Endothelial cell of umbilical vein (primary cell): Measurements from ENCODE around the gene RNU7-1. TPM values are rescaled to one million over a fixed set of nuclear protein-coding genes. Genes with fewer than 3 reads are reported as not detected.

Experiments
- BruUV-seq: library from RNA; stranded (reverse); fragments of 400-500 nt; replicated peaks from 2 replicates; lab custom pipeline; 2021; lab: Mats Ljungman, UMichigan
- CTCF ChIA-PET: fragments of 300-600, 350-600 bp; sonication (Branson Sonifier 250); formaldehyde crosslinking; loops from one replicate; lab custom pipeline; 2021; ENCODE audit warnings: antibody characterized with exemption, inconsistent platforms; lab: Charles Lee
- POLR2A ChIA-PET: fragments of 300-600, 350-600 bp; sonication (Branson Sonifier 250); formaldehyde crosslinking; loops from one replicate; lab custom pipeline; 2021; ENCODE audit warnings: antibody characterized with exemption, inconsistent platforms; lab: Charles Lee
- DNase-seq: peaks from one replicate; pipeline ENCODE4 v3.0.0-alpha.2; 2011; ENCODE audit warnings: low read depth, low spot score
- FAIRE-seq: peaks from 2 replicates; lab custom pipeline; 2011; peaks lifted over from hg19 to GRCh38; lab: Jason Lieb, UNC
- H2AFZ ChIP-seq: 2 replicates; pipeline ENCODE4 v1.6.0; 2012; ENCODE audit warnings: low read depth, low read length, control low read depth, inconsistent platforms
- H3K27ac ChIP-seq: 2 replicates; pipeline ENCODE4 v1.5.1; 2011; ENCODE audit warnings: low read depth, mild to moderate bottlenecking, control low read depth, low read length, moderate library complexity; ENCODE audit not compliant: insufficient read depth
- H3K27me3 ChIP-seq, 2 experiments: 2 replicates each; pipeline versions ENCODE4 v1.6.0 to v1.6.1; 2011; ENCODE audit warnings: low read length in 2 of 2, mixed read lengths in 1 of 2; ENCODE audit not compliant: control insufficient read depth in 2 of 2, insufficient read depth in 2 of 2
- H3K36me3 ChIP-seq, 2 experiments: 2 replicates in 1 of 2; 3 replicates in 1 of 2; pipeline ENCODE4 v1.5.1; 2011; ENCODE audit warnings: low read length in 2 of 2, mild to moderate bottlenecking in 1 of 2, moderate library complexity in 1 of 2; ENCODE audit not compliant: control insufficient read depth in 2 of 2, insufficient read depth in 2 of 2; ENCODE audit errors: extremely low read depth in 1 of 2
- H3K4me1 ChIP-seq: 3 replicates; pipeline ENCODE4 v1.5.1; 2011; ENCODE audit warnings: mild to moderate bottlenecking, low read length; ENCODE audit not compliant: control insufficient read depth, insufficient read depth; ENCODE audit errors: extremely low read depth
- H3K4me2 ChIP-seq: 2 replicates; pipeline ENCODE4 v1.6.1; 2011; ENCODE audit warnings: low read length, control low read depth, mixed read lengths; ENCODE audit not compliant: insufficient read depth
- H3K4me3 ChIP-seq, 3 experiments: fragments of 200-600 bp in 1 of 3; sonication (generic), shearing (Covaris generic) in 1 of 3; replicated peaks in 1 of 3; 2 replicates each; pipeline ENCODE4 v1.5.1; 2011 to 2016; ENCODE audit warnings: control low read depth in 3 of 3, low read length in 3 of 3, mild to moderate bottlenecking in 2 of 3, inconsistent platforms in 1 of 3, low read depth in 1 of 3, moderate library complexity in 1 of 3; ENCODE audit not compliant: insufficient read depth in 1 of 3
- H3K79me2 ChIP-seq: 2 replicates; pipeline ENCODE4 v1.6.0; 2012; ENCODE audit warnings: low read length, inconsistent platforms; ENCODE audit not compliant: control insufficient read depth, insufficient read depth
- H3K9ac ChIP-seq: replicated peaks from 2 replicates; pipeline ENCODE3; 2011; ENCODE audit warnings: low read length, control low read depth; ENCODE audit not compliant: insufficient read depth; ENCODE audit errors: extremely low read depth
- H3K9me1 ChIP-seq: replicated peaks from 3 replicates; pipeline ENCODE4 v1.6.0; 2011; ENCODE audit warnings: mild to moderate bottlenecking, low read length; ENCODE audit not compliant: control insufficient read depth, insufficient read depth; ENCODE audit errors: extremely low read depth
- H3K9me3 ChIP-seq: replicated peaks from 2 replicates; pipeline ENCODE4 v1.5.1; 2012; ENCODE audit warnings: low read length, inconsistent platforms; ENCODE audit not compliant: control insufficient read depth, insufficient read depth
- H4K20me1 ChIP-seq: replicated peaks from 2 replicates; pipeline ENCODE3; 2011; ENCODE audit warnings: mild to moderate bottlenecking, low read length; ENCODE audit not compliant: control insufficient read depth, insufficient read depth; ENCODE audit errors: extremely low read depth
- EZH2 ChIP-seq: IDR thresholded peaks from 2 replicates; pipeline ENCODE4 v1.6.1; 2012; ENCODE audit warnings: borderline replicate concordance, low read depth, mild to moderate bottlenecking, moderate library complexity, low read length, inconsistent platforms; ENCODE audit not compliant: severe bottlenecking
- FOS ChIP-seq: IDR thresholded peaks from 2 replicates; pipeline ENCODE4 v1.6.1; 2011; ENCODE audit warnings: mild to moderate bottlenecking, low read length, moderate library complexity, borderline replicate concordance; ENCODE audit not compliant: insufficient read depth
- GATA2 ChIP-seq: IDR thresholded peaks from 2 replicates; pipeline ENCODE4 v1.7.0; 2011; ENCODE audit warnings: low read depth, mild to moderate bottlenecking, moderate library complexity, mixed read lengths, low read length; ENCODE audit not compliant: insufficient read length, insufficient read depth
- JUN ChIP-seq: IDR thresholded peaks from 2 replicates; pipeline ENCODE4 v1.6.1; 2011; ENCODE audit warnings: borderline replicate concordance, low read depth; ENCODE audit not compliant: insufficient read length, insufficient read depth
- MYC ChIP-seq: IDR thresholded peaks from one replicate; pipeline ENCODE4 v1.6.1; 2011; ENCODE audit warnings: mild to moderate bottlenecking, low read depth, low read length
- POLR2A ChIP-seq: IDR thresholded peaks from 2 replicates; pipeline ENCODE4 v1.6.1; 2012; ENCODE audit warnings: low read depth, mild to moderate bottlenecking, control low read depth, low read length
- POLR2AphosphoS5 ChIP-seq: IDR thresholded peaks from 2 replicates; pipeline ENCODE4 v1.6.1; 2012; ENCODE audit warnings: low read depth, mild to moderate bottlenecking, control low read depth, low read length, moderate library complexity; ENCODE audit not compliant: insufficient read depth
- dilution Hi-C: fragments of 300-500 bp; cut with MboI; formaldehyde crosslinking; loops from one replicate; pipeline ENCODE4 v1.15.0; 2019; ENCODE audit warnings: low sequenced_read_pairs; ENCODE audit not compliant: extremely low pct_ligation_motif_present
- intact Hi-C: fragments of 100-400 bp; cut with micrococcal nuclease; formaldehyde crosslinking; loops from one replicate; pipeline ENCODE4 v1.10.0; 2022
- polyA plus RNA-seq, 4 experiments: library from polyadenylated mRNA; depleted of rRNA in 3 of 4; stranded (reverse) in 3 of 4; unstranded in 1 of 4; fragments of >200 nt; gene quantifications; 2 replicates each; pipeline versions ENCODE4 v1.2.1 to v1.2.3, GENCODE V29; 2011 to 2012; ENCODE audit warnings: missing spikeins in 1 of 4
- total RNA-seq: library from RNA; stranded (reverse); gene quantifications from 2 replicates; pipeline ENCODE4 v1.2.3, GENCODE V29; 2021
- TF ChIP-seq, protein P1 (sequence below), 2 donors: IDR thresholded peaks; 1 replicate in 1 of 2; 2 replicates in 1 of 2; pipeline ENCODE4 v1.5.1; 2011; ENCODE audit warnings: low read length in 2 of 2, mild to moderate bottlenecking in 2 of 2, moderate library complexity in 2 of 2, control low read depth in 1 of 2, inconsistent platforms in 1 of 2, low read depth in 1 of 2; ENCODE audit not compliant: insufficient read depth in 1 of 2; ENCODE audit errors: extremely low read depth in 1 of 2
- TF ChIP-seq, protein P2 (sequence below): IDR thresholded peaks from 2 replicates; pipeline ENCODE4 v1.6.1; 2011; ENCODE audit not compliant: insufficient read depth, insufficient read length

The RNU7-1 gene
- total and polyA plus RNA-seq, 2 donors (not counting 3 experiments of a cell fraction or from before 2014, with no cell fraction given): not detected

- no peak for FAIRE-seq
- peaks cover 18% of the 10 kb centered on the region for H3K4me1 ChIP-seq
- H3K36me3 ChIP-seq: no peaks in the 10 kb centered on the region
- peak overlapping the region; percentile 58 for H2AFZ ChIP-seq
- CTCF ChIA-PET: interaction anchor here (1.6 to 3.2 kb wide), 3 partner anchors 15 to 90 kb away, joined by 4 to 34 read pairs (median 12); partner anchors contain the start of genes C12orf57 and RNU7-1
- H3K27me3 ChIP-seq: no peaks in the 10 kb centered on the region
- TF ChIP-seq, protein P1, sequence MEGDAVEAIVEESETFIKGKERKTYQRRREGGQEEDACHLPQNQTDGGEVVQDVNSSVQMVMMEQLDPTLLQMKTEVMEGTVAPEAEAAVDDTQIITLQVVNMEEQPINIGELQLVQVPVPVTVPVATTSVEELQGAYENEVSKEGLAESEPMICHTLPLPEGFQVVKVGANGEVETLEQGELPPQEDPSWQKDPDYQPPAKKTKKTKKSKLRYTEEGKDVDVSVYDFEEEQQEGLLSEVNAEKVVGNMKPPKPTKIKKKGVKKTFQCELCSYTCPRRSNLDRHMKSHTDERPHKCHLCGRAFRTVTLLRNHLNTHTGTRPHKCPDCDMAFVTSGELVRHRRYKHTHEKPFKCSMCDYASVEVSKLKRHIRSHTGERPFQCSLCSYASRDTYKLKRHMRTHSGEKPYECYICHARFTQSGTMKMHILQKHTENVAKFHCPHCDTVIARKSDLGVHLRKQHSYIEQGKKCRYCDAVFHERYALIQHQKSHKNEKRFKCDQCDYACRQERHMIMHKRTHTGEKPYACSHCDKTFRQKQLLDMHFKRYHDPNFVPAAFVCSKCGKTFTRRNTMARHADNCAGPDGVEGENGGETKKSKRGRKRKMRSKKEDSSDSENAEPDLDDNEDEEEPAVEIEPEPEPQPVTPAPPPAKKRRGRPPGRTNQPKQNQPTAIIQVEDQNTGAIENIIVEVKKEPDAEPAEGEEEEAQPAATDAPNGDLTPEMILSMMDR (IDR thresholded peaks at IDR 0.05; ENCODE audit: extremely low read depth in 1 of 2, insufficient read depth in 1 of 2, low read depth in 1 of 2, low read length in 2 of 2): no peak
- TF ChIP-seq FOS: no peak
- no peak for TF ChIP-seq MYC
- no peak for TF ChIP-seq POLR2AphosphoS5
- TF ChIP-seq, protein P2, sequence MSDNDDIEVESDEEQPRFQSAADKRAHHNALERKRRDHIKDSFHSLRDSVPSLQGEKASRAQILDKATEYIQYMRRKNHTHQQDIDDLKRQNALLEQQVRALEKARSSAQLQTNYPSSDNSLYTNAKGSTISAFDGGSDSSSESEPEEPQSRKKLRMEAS: no peak
- no peak for TF ChIP-seq POLR2A
- TF ChIP-seq JUN: no peak
- TF ChIP-seq GATA2: no peak
- no peak for TF ChIP-seq EZH2
- no peak overlapping the region for H3K4me2 ChIP-seq
- dilution Hi-C loops (no loop called here), intact Hi-C loops (no loop called here)
- no peak overlapping the region for H3K4me3 ChIP-seq
- H3K9me3 ChIP-seq: no peaks in the 10 kb centered on the region
- H3K27ac ChIP-seq: no peak overlapping the region
- DNase-seq: no peak
- POLR2A ChIA-PET: interaction anchor here (0.5 to 1.8 kb wide), 2 partner anchors 16 to 977 kb away, joined by 3 to 6 read pairs; partner anchors contain the start of genes C12orf57 and RNU7-1
- H3K9me1 ChIP-seq: no peaks in the 10 kb centered on the region
- no TSS peak for BruUV-seq
- no peaks in the 10 kb centered on the region for H3K79me2 ChIP-seq
- H3K9ac ChIP-seq: no peak overlapping the region
- H4K20me1 ChIP-seq: no peaks in the 10 kb centered on the region
Measured at GRCh38 chr12:6959058-6959804, 15.6 kb downstream of the RNU7-1 start.
